Fibroblast of mammary gland (primary cell): ENCODE results near the gene HHIPL1.

Source experiments
- DNase-seq: peaks from one replicate; pipeline ENCODE4 v3.0.0-alpha.2; 2010; ENCODE audit warnings: low read depth
- H3K4me3 ChIP-seq: 2 replicates; pipeline ENCODE4 v1.5.1; 2011; ENCODE audit warnings: low read depth, mild to moderate bottlenecking, low read length, moderate library complexity; ENCODE audit not compliant: control insufficient read depth
- TF ChIP-seq, protein P1 (sequence below): conservative IDR thresholded peaks from 2 replicates; pipeline ENCODE4 v1.5.1; 2011; ENCODE audit warnings: low read depth, low read length, inconsistent platforms; ENCODE audit not compliant: control insufficient read depth, insufficient read depth

The HHIPL1 gene

DNA sequence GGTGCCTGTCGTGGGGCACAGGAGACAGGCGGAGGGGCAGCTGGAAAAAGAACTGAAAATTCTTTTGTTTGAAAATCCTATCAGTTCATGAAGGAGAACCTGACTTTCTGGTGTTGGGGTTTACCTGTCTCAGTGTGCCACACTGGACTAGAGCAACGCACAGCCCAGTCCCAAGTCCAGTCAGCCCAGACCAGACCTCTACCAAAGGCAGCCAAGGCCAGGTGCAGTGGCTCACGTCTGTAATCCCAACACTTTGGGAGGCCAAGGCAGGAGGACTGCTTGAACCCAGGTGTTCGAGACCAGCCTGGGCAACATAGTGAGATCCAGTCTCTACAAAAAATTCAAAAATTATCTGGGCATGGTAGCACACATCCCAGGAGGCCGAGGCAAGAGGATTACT is 45.5 kb upstream of the HHIPL1 start:
- DNase-seq, result no peak
- TF ChIP-seq, protein P1, sequence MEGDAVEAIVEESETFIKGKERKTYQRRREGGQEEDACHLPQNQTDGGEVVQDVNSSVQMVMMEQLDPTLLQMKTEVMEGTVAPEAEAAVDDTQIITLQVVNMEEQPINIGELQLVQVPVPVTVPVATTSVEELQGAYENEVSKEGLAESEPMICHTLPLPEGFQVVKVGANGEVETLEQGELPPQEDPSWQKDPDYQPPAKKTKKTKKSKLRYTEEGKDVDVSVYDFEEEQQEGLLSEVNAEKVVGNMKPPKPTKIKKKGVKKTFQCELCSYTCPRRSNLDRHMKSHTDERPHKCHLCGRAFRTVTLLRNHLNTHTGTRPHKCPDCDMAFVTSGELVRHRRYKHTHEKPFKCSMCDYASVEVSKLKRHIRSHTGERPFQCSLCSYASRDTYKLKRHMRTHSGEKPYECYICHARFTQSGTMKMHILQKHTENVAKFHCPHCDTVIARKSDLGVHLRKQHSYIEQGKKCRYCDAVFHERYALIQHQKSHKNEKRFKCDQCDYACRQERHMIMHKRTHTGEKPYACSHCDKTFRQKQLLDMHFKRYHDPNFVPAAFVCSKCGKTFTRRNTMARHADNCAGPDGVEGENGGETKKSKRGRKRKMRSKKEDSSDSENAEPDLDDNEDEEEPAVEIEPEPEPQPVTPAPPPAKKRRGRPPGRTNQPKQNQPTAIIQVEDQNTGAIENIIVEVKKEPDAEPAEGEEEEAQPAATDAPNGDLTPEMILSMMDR, result no peak
- H3K4me3 ChIP-seq, result no peak overlapping the region

DNA sequence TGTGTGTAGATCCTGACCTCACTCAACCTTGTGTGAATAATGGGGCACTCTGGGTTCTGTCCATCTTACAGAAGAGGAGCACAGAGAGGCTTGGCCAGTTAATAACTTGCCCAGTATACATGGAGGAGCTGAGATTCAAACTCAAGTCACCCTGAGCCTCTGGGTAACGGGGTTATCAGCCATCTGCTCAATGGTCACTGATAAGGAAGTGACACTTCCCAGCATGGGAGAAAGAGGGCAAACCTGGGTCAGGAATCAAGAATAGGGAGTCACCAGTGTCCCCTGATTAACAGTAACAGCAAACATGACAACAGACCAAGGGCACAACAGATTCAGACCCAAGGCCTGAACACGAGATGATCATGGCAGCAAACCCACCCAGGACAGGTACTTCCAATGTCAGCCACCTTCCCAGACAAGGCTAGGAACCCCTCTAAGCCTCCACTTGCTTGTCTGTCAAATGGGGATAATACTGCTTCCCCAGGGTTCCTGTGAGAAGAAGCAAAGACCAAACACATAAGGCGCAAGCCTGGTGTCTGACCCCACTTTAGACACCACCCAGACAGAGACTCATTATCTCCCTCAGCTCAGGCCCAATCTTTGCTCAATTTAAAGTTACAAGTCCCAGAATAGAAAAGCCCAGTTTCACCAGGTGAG is 44.6 kb upstream of the HHIPL1 start:
- H3K4me3 ChIP-seq, result no peak overlapping the region
- TF ChIP-seq, protein P1, result no peak
- no peak for DNase-seq

DNA sequence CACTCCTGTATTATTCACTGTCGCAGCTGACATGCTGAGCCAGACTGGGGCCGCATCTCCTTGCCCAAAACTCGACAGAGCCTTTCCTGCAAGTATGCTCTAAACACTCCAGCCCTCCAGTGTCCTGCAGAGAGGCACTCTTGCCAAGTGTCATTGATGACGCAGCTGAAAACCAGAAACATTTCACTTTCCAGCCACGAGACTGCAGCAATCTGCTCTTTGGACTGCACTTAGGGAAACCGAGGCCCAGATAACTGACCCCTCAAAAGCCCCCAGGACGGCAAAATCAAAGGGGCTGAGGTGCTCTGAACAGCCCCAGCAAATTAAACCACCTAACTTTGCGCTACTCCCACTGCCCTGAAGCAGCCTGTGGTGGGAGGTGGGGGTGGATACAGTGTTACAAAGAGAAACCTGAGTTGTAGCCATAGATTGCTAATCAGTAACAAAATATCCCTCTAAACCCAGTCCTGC is 43.5 kb upstream of the HHIPL1 start:
- DNase-seq, result peak; percentile 28

DNA sequence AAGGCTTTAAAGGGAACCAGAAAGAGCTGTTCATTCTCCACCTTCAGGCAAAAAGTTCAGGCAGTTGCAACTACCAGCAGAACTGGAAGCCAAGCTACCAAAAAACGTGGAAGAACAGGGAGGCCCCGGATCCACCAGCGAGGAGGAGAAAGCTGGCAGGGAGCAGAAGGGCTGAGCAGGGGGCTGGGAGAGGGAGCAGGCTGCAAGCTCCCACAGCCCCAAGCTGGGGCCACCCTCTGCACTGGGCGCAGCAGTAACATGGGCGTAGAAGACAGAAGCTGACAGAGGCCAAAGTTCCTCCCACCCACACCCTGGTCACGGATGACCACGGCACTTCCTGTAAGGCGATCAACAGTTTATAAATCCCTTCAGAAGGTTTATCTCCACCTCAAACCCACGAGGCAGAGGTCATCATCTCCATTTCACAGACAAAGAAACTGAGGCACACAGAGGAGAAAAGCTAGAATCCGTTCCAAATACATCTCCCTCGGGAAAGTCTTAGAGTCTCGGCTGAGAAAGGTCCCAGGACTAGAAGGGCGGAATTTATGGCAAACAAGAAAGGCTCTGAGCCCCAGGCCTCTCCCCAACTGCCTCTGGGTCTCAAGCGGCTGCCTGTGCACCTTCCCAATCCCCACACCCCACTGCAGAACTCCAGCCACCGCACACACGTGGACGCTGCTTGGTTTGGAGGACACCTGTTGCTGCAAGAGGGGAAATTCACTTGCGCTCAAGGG is 42.7 kb upstream of the HHIPL1 start:
- no peak for DNase-seq
- H3K4me3 ChIP-seq, result no peak overlapping the region
- TF ChIP-seq, protein P1, result no peak

More for the DNA sequence above, 43.5 kb upstream of the HHIPL1 start:
- TF ChIP-seq, protein P1, result no peak
- no peak overlapping the region for H3K4me3 ChIP-seq

DNA sequence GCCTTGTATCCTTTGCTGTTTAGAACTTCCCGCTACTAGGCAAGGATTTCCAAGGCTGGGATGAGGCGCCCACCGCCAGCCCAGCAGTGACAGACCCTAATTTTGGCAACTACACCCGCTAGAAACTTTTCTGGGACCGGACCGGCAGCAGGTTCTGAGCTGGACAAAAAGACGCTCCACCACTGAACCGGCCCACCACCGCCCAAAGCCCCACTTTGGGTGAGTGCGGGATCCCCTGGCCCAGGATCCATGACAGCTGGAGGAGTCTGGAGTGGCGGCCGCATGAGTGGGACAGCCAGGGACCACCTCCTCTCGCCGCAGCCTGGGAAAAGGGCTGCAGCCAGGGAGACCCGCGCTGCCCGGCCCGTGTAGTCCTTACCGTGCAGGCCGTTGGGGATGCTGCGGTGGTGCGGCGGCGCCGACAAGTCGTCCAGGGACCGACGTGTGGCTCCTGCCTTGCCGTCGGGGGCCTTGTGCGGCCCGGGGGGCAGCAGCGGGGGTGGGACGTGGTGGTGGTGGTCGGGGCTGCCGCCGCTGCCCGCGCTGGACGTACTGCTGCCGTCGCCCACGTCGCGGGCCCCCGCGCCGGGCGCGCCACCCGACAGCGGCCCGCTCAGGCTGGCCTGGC is 42.0 kb upstream of the HHIPL1 start:
- H3K4me3 ChIP-seq, result no peak overlapping the region
- no peak for DNase-seq
- TF ChIP-seq, protein P1, result no peak

DNA sequence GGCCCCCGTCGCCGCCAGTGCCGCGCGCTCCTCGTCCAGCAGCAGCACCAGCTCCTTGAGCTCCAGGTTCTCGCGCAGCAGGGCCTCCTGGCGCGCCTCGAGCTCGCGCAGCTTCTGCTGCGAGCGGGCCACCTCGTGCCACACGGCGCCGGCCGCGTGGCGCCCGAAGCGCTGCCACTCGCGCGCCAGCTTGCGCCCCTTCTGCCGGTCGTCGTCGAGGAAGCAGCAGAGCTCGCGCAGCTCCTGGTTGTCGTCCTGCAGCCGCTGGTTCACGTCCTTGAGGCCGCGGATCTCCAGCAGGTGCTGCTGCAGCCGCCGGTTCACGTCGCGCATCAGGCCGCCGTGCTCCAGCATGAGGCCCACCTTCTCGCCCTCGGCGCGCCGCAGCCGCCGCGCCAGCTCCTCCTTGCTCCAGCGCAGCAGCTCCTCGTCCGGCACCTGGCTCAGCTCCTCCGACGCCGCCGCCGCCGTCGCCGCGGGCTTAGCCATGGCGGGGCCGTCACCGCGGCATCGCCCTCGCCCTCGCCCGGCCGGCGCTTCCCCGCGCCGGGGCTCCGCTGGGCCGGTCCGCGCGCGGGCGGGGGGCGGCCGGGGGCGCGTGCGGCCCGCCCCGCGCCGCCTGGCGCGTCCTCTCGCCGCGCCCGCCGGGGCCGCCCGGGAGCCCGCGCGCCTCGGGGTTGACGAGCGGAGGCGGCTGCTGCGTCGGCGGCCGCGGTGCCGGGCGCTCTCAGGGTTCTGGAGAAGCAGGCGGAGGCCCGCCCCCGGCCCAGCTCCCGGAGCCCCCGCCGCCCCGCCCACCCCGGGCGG is 41.3 kb upstream of the HHIPL1 start, which contains the start of gene CCDC85C:
CCDC85C (minus strand) TSS at position 737 of the 807 bp plus-strand sequence; CDS start at position 489, 248 bp downstream.
- DNase-seq, result peak; percentile 17

More for the DNA sequence above, 41.3 kb upstream of the HHIPL1 start, which contains the start of gene CCDC85C:
- peak within 1 kb of the TSS; percentile 65 for H3K4me3 ChIP-seq
- TF ChIP-seq, protein P1, result no peak
